OCI-LY7 (cell line): Measurements from ENCODE around the gene TLR3. TPM values are rescaled to one million over a fixed set of nuclear protein-coding genes. Genes with fewer than 3 reads are reported as not detected.
"Not testable (repeated sequence)": the region's sequence is repeated elsewhere in the genome, so short reads cannot be mapped to it uniquely, and the experiment has no call there.

Experiments
- BruUV-seq: library from RNA; stranded (reverse); fragments of 400-500 nt; replicated peaks from 2 replicates; lab custom pipeline; 2021; lab: Mats Ljungman, UMichigan
- CTCF ChIA-PET: fragments of 300-600 bp; sonication (Branson Sonifier 250); formaldehyde crosslinking; loops from one replicate; lab custom pipeline; 2022; ENCODE audit warnings: antibody characterized with exemption; ENCODE audit not compliant: unreplicated experiment; lab: Charles Lee
- POLR2A ChIA-PET: fragments of 300-600 bp; sonication (Branson Sonifier 250); formaldehyde crosslinking; loops from one replicate; lab custom pipeline; 2022; ENCODE audit warnings: antibody characterized with exemption; lab: Charles Lee
- DNase-seq: peaks from one replicate; pipeline ENCODE4 v3.0.0-alpha.2; 2015; ENCODE audit warnings: low spot score
- H2AFZ ChIP-seq: fragments of 200-600 bp; sonication (generic), shearing (Covaris generic); 2 replicates; pipeline ENCODE4 v1.6.1; 2014; ENCODE audit warnings: mild to moderate bottlenecking, antibody characterized with exemption, low read length, moderate library complexity
- H3K27ac ChIP-seq: fragments of 200-600 bp; sonication (generic); 2 replicates; pipeline ENCODE4 v1.5.1; 2014; ENCODE audit warnings: mixed run types, low read depth, mild to moderate bottlenecking, moderate library complexity, low read length, inconsistent platforms; ENCODE audit not compliant: poor library complexity, severe bottlenecking
- H3K36me3 ChIP-seq: fragments of 200-600 bp; sonication (generic); 2 replicates; pipeline ENCODE4 v1.6.1; 2014; ENCODE audit warnings: mild to moderate bottlenecking, antibody characterized with exemption, low read length, moderate library complexity, mixed read lengths; ENCODE audit not compliant: insufficient read depth
- H3K4me1 ChIP-seq: fragments of 200-600 bp; sonication (generic); 2 replicates; pipeline ENCODE4 v1.5.1; 2014; ENCODE audit warnings: mild to moderate bottlenecking, low read length; ENCODE audit not compliant: insufficient read depth, poor library complexity, severe bottlenecking
- H3K4me2 ChIP-seq: fragments of 200-600 bp; sonication (generic); 2 replicates; pipeline ENCODE4 v1.6.1; 2014; ENCODE audit warnings: mild to moderate bottlenecking, low read length
- H3K4me3 ChIP-seq: fragments of 200-600 bp; sonication (generic); 2 replicates; pipeline ENCODE4 v1.5.1; 2014; ENCODE audit warnings: mild to moderate bottlenecking, low read depth, low read length; ENCODE audit not compliant: poor library complexity, severe bottlenecking
- H3K79me2 ChIP-seq: fragments of 200-600 bp; sonication (generic); 2 replicates; pipeline ENCODE4 v1.6.1; 2016; ENCODE audit warnings: low read depth, mild to moderate bottlenecking, low read length, moderate library complexity, mixed read lengths; ENCODE audit not compliant: insufficient read depth
- H3K9me2 ChIP-seq: fragments of 200-600 bp; sonication (generic); 2 replicates; pipeline ENCODE4 v1.6.1; 2016; ENCODE audit warnings: mild to moderate bottlenecking, low read length, mixed read lengths; ENCODE audit not compliant: insufficient read depth
- H3K9me3 ChIP-seq: fragments of 200-600 bp; sonication (generic); 2 replicates; pipeline ENCODE4 v1.6.1; 2014; ENCODE audit warnings: mild to moderate bottlenecking, mixed run types, low read length, mixed read lengths
- H4K20me1 ChIP-seq: fragments of 200-600 bp; sonication (generic); 2 replicates; pipeline ENCODE4 v1.6.1; 2014; ENCODE audit warnings: mild to moderate bottlenecking, antibody characterized with exemption, low read length, moderate library complexity, mixed read lengths; ENCODE audit not compliant: insufficient read depth
- EZH2phosphoT487 ChIP-seq: fragments of 200-600 bp; sonication (generic); IDR thresholded peaks from 2 replicates; pipeline ENCODE4 v1.6.1; 2018; ENCODE audit warnings: low read depth, borderline replicate concordance, mild to moderate bottlenecking, mixed run types, antibody characterized with exemption, low read length, moderate library complexity, mixed read lengths
- intact Hi-C: fragments of 100-400 bp; cut with micrococcal nuclease; formaldehyde crosslinking; loops from one replicate; pipeline ENCODE4 v1.10.0; 2022; ENCODE audit not compliant: unreplicated experiment
- total RNA-seq, 2 experiments: library from RNA; depleted of rRNA in 1 of 2; stranded (reverse); fragments of >200 nt in 1 of 2; shearing (Covaris generic) in 1 of 2; gene quantifications; 2 replicates each; pipeline ENCODE4 v1.2.3, GENCODE V29; 2014 to 2022
- TF ChIP-seq, protein P1 (sequence below): fragments of 200-600 bp; sonication (generic); conservative IDR thresholded peaks from 2 replicates; pipeline ENCODE4 v1.5.1; 2014; ENCODE audit warnings: mild to moderate bottlenecking, antibody characterized with exemption, low read length, moderate library complexity, mixed read lengths

TLR3 gene
- total RNA-seq, 2 experiments from 2014 or later: 0.38 to 0.53 TPM

DNA sequence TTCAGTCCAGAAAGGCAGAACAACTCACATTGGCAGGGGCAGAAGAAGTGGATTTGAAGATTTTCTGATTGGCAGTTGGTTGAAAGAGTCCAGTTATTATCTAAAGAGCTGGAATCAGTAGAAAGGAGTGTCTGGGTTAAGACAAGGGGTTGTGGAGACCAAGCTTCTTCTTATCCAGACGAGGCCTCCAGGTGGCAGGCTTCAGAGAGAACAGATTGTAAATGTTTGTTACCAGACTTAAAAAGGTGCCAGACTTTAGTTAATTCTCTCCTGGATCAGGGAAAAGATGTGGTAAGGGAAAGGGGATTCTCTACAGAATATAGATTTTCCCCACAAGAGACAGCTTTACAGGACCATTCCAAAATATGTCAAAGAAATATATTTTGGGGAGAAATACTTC is 36.7 kb upstream of the TLR3 start:
- intact Hi-C loops: loop anchor here (10.0 kb wide), 1 partner anchor 987 kb away; no protein-coding TSS in a partner anchor
- CTCF ChIA-PET: no interaction called here

DNA sequence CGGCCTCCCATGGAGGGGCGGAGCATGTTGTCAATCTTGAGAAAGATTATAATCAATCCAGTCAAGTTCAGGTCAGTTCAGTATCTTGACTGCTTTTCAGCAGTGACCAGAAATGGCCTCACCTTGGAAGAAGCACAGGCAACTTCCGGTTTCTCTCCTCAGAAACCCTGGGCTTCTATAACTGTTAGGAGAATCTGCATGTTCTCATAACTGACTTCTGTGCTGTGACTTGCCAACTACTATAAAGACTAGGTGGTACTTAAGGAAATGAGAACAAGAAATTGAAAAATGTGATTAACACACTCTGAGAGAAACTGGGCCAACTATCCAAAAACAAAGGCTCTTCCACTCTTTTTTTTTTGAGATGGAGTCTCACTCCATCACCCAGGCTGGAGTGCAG is 35.9 kb upstream of the TLR3 start:
- Histone ChIP-seq H4K20me1 (no peaks in the 10 kb centered on the region), H3K9me2 (no peaks in the 10 kb centered on the region), H3K27ac (no peak overlapping the region), H3K4me3 (no peak overlapping the region), H3K79me2 (no peaks in the 10 kb centered on the region), H3K4me2 (no peak overlapping the region), H3K4me1 (no peaks in the 10 kb centered on the region), H2AFZ (no peak overlapping the region), H3K36me3 (no peaks in the 10 kb centered on the region), H3K9me3 (no peaks in the 10 kb centered on the region)
- CTCF ChIA-PET: no interaction called here
- POLR2A ChIA-PET: no interaction called here
- TF ChIP-seq, protein P1, sequence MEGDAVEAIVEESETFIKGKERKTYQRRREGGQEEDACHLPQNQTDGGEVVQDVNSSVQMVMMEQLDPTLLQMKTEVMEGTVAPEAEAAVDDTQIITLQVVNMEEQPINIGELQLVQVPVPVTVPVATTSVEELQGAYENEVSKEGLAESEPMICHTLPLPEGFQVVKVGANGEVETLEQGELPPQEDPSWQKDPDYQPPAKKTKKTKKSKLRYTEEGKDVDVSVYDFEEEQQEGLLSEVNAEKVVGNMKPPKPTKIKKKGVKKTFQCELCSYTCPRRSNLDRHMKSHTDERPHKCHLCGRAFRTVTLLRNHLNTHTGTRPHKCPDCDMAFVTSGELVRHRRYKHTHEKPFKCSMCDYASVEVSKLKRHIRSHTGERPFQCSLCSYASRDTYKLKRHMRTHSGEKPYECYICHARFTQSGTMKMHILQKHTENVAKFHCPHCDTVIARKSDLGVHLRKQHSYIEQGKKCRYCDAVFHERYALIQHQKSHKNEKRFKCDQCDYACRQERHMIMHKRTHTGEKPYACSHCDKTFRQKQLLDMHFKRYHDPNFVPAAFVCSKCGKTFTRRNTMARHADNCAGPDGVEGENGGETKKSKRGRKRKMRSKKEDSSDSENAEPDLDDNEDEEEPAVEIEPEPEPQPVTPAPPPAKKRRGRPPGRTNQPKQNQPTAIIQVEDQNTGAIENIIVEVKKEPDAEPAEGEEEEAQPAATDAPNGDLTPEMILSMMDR: no peak
- no peak for TF ChIP-seq EZH2phosphoT487
- intact Hi-C loops: loop anchor here (10.0 kb wide), 1 partner anchor 988 kb away; no protein-coding TSS in a partner anchor
- no peak for DNase-seq
- no TSS peak for BruUV-seq

More for the DNA sequence above, 36.7 kb upstream of the TLR3 start:
- Histone ChIP-seq H3K4me1 (no peaks in the 10 kb centered on the region), H3K9me2 (no peaks in the 10 kb centered on the region), H2AFZ (no peak overlapping the region), H4K20me1 (no peaks in the 10 kb centered on the region), H3K27ac (no peak overlapping the region), H3K4me2 (no peak overlapping the region), H3K9me3 (no peaks in the 10 kb centered on the region), H3K79me2 (no peaks in the 10 kb centered on the region), H3K4me3 (no peak overlapping the region), H3K36me3 (no peaks in the 10 kb centered on the region)
- BruUV-seq: no TSS peak
- DNase-seq: peak; percentile 17
- TF ChIP-seq, protein P1: peak; percentile 54
- no peak for TF ChIP-seq EZH2phosphoT487
- POLR2A ChIA-PET: no interaction called here

DNA sequence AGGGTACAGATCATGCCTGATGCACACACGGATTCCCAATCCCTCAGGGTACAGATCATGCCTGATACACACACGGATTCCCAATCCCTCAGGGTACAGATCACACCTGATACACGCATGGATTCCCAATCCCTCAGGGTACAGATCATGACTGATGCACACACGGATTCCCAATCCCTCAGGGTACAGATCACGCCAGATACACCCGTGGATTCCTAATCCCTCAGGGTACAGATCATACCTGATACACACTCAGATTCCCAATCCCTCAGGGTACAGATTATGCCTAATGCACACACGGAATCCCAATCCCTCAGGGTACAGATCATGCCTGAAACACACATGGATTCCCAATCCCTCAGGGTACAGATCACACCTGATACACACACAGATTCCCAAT is 34.3 kb upstream of the TLR3 start:
- H3K79me2 ChIP-seq, H3K9me3 ChIP-seq, H3K9me2 ChIP-seq, H4K20me1 ChIP-seq, H3K4me1 ChIP-seq, BruUV-seq, H3K27ac ChIP-seq, H2AFZ ChIP-seq, POLR2A ChIA-PET, CTCF ChIA-PET, H3K4me2 ChIP-seq, H3K4me3 ChIP-seq, DNase-seq, H3K36me3 ChIP-seq: not testable (repeated sequence)
- intact Hi-C loops: loop anchor here (5.0 to 10.0 kb wide), 2 partner anchors 562 to 990 kb away; partner anchors contain the start of gene CCDC110
